ENCODE data around the gene FAU. TPM values are rescaled to one million over a fixed set of nuclear protein-coding genes. Genes with fewer than 3 reads are reported as not detected.

The FAU gene
- total RNA-seq, 2 donors from 2014 or later: 365 to 553 TPM

DNA sequence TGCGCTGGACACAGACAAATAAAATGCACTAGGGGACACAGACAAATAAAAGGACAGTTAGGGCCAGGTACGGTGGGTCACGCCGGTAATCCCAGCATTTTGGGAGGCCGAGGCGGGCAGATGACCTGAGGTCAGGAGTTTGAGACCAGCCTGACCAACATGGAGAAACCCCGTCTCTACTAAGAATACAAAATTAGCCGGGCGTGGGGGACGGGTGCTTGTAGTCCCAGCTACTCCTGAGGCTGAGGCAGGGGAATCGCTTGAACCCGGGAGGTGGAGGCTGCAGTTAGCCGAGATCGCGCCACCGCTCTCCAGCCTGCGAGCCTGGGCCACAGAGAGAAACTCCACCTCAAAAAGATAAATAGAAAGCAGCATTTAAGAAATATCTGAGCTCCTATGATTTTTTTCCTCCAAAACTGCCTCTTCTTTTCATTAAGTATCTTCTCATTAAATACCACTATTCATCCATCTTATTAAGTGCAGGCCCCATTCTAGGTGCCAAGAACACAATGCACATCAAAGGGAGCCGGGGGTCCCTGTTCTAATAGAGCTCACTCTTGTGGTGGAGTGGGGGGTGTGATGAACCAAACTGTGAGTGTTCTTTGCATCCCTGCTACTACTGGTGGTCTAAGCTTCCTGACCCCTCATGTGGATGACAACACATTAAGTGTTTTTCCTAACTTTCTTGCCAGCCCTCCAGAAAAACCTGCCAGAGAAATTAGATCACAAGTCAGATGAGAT lies 3.7 kb downstream of the FAU start:
- TF ChIP-seq, protein P1, sequence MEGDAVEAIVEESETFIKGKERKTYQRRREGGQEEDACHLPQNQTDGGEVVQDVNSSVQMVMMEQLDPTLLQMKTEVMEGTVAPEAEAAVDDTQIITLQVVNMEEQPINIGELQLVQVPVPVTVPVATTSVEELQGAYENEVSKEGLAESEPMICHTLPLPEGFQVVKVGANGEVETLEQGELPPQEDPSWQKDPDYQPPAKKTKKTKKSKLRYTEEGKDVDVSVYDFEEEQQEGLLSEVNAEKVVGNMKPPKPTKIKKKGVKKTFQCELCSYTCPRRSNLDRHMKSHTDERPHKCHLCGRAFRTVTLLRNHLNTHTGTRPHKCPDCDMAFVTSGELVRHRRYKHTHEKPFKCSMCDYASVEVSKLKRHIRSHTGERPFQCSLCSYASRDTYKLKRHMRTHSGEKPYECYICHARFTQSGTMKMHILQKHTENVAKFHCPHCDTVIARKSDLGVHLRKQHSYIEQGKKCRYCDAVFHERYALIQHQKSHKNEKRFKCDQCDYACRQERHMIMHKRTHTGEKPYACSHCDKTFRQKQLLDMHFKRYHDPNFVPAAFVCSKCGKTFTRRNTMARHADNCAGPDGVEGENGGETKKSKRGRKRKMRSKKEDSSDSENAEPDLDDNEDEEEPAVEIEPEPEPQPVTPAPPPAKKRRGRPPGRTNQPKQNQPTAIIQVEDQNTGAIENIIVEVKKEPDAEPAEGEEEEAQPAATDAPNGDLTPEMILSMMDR (IDR thresholded peaks at IDR 0.05): peak; percentile 21
- DNase-seq (ENCODE audit: low spot score) (no peak), ATAC-seq (ENCODE audit: insufficient number of reproducible peaks, low FRiP score, low read depth) (no peak)
- Histone ChIP-seq H3K27ac (peak overlapping the region in 1 of 2 donors; percentile 21), H3K4me1 (ENCODE audit: control insufficient read depth in 1 of 2, low read depth in 2 of 2) (peaks cover 20 to 39% of the 10 kb centered on the region in 2 donors), H3K9me3 (no peaks in the 10 kb centered on the region), H3K27me3 (replicated peaks; ENCODE audit: insufficient read depth) (no peaks in the 10 kb centered on the region), H3K36me3 (peaks cover 15% of the 10 kb centered on the region), H3K4me3 (no peak overlapping the region)

DNA sequence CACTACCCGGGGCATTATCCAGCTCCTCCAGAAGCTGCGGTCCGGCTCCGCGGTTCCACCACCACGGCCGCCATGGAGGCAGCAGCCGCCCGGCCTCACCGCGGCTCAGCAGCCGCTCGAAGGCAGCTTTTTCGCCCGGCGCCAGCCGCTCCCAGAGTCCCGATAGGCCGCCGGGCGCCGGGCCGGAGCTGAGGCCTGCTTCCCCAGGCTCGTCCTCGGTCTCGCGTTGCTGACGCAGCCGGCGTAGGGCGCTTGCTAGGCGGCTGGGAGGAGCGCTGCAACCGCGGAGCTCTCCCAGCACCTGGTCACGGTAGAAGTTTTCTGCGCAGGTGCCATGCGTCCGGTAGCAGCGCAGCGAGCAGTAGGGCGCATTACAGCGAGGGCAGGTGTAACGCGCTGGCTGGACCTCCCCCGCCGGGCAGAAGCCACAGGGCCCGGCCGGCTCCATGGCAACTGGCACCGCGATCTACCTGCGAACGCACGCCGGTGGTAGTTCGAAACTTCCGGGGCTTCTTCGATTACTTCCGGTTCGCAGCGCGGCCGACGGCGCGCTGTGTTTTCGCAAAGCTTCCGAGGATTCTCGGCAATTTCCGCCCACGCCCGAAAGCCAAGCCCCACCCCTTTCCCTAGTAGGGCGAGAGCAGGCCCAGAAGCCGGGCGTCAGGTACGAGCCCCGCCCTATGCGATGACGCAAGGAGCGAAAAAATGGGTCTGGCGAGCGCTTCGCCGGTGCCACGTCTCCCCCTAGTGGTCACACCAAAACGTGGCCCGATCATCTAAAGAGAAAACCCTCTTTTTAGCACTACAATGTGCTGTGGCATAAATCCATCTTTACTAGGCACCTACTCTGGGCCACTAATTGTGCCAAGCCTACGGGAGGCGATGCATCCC lies 4.5 kb downstream of the FAU start, which contains the start of gene ZNHIT2:
Gene ZNHIT2, minus strand, starts transcription at position 496 of the 891 bp plus-strand sequence. Its CDS starts 48 bp downstream, at position 448.
- Histone ChIP-seq H3K36me3 (peaks cover 15% of the 10 kb centered on the region), H3K4me3 (peak within 1 kb of the TSS; percentile 85), H3K27ac (peak within 1 kb of the TSS; percentile 75 to 85), H3K9me3 (no peaks in the 10 kb centered on the region), H3K27me3 (replicated peaks; ENCODE audit: insufficient read depth) (no peaks in the 10 kb centered on the region), H3K4me1 (ENCODE audit: control insufficient read depth in 1 of 2, low read depth in 2 of 2) (peaks cover 26 to 39% of the 10 kb centered on the region in 2 donors)
- peak; percentile 74 for ATAC-seq (ENCODE audit: insufficient number of reproducible peaks, low FRiP score, low read depth)
- TF ChIP-seq, protein P1 (IDR thresholded peaks at IDR 0.05): peak; percentile 95
- peak; percentile 97 for DNase-seq (ENCODE audit: low spot score)

DNA sequence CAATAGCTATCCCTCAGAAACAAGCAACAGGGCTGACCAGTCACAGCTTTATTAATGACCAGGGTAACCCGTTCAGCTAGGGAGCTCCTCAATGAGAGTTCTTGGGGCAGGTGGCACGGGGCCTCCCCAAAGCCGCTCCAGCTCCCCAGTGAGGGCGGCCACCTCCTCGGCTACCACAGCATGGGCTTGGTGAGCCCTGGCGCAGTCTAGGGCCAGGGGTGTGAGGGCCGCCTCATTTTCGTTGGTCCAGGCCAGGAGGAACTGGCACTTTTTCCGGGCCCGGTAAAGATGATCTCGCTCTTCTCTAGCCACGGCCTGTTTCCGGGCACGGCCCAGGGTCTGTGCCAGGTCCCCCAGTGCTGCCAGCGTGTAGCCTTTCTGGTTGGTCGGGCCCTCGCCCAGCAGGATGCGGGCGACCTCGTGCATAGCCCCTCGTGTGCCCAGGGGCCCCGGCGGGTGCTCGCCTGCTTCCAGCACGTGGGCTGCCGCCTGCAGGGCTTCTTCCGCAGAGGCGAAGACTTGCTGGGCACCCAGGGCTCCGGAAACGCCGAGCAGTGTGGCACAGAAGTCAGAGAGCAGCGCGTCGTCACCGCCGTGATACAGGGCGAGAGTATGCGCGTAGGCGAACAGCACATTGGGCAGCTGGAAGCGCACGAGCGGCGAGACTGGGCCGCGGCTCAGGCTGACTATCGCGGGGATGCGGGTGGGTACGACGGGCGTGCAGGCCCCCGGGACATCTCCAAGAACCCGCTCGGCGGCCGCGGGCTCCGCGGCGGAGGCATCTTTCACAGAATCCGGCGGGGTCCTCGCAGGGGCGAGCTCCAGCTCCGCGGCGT lies 5.3 kb downstream of the FAU start:
- no peaks in the 10 kb centered on the region for H3K9me3 ChIP-seq
- no peaks in the 10 kb centered on the region for H3K27me3 ChIP-seq (replicated peaks; ENCODE audit: insufficient read depth)
- peaks cover 33 to 47% of the 10 kb centered on the region in 2 donors for H3K4me1 ChIP-seq (ENCODE audit: control insufficient read depth in 1 of 2, low read depth in 2 of 2)
- TF ChIP-seq, protein P1 (IDR thresholded peaks at IDR 0.05): no peak
- ATAC-seq (ENCODE audit: insufficient number of reproducible peaks, low FRiP score, low read depth) (no peak), DNase-seq (ENCODE audit: low spot score) (no peak)
- peaks cover 15% of the 10 kb centered on the region for H3K36me3 ChIP-seq
- peak overlapping the region; percentile 75 to 85 for H3K27ac ChIP-seq
- peak overlapping the region; percentile 85 for H3K4me3 ChIP-seq

DNA sequence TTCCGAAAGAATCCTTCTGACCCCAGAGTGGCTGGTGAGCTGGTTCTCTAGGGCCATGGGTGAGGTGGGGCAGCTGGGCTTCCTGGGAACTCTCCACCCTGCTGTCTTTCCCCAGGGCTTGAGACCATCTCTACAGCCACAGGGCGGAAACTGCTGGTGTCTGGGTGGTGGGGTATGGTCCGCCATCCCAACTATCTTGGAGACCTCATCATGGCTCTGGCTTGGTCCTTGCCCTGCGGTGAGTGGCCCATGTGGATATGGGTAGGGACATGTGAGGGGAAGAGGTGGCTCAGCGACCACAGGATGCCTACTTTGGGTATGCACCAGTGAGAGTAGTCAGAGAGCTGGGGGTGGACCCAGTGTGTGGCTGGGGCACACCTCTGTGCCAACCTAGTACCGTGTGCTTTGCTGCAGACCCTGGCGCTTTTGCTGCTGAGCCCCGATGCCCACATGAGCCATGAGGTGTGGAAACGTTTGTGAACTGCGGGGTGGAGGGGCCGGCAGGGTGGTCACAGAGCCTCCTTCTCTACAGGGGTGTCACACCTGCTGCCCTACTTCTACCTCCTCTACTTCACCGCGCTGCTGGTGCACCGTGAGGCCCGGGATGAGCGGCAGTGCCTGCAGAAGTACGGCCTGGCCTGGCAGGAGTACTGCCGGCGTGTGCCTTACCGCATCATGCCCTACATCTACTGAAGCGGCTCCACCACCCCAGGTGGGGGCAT lies 6.4 kb downstream of the FAU start:
- H3K36me3 ChIP-seq: peaks cover 10% of the 10 kb centered on the region
- ATAC-seq (ENCODE audit: insufficient number of reproducible peaks, low FRiP score, low read depth) (no peak), DNase-seq (ENCODE audit: low spot score) (no peak)
- TF ChIP-seq, protein P1 (IDR thresholded peaks at IDR 0.05): no peak
- H3K27me3 ChIP-seq (replicated peaks; ENCODE audit: insufficient read depth): no peaks in the 10 kb centered on the region
- H3K27ac ChIP-seq: no peak overlapping the region
- peaks cover 25 to 45% of the 10 kb centered on the region in 2 donors for H3K4me1 ChIP-seq (ENCODE audit: control insufficient read depth in 1 of 2, low read depth in 2 of 2)
- no peak overlapping the region for H3K4me3 ChIP-seq
- H3K9me3 ChIP-seq: no peaks in the 10 kb centered on the region
